ENCODE measurements around the gene GYG1.

Gene GYG1

DNA sequence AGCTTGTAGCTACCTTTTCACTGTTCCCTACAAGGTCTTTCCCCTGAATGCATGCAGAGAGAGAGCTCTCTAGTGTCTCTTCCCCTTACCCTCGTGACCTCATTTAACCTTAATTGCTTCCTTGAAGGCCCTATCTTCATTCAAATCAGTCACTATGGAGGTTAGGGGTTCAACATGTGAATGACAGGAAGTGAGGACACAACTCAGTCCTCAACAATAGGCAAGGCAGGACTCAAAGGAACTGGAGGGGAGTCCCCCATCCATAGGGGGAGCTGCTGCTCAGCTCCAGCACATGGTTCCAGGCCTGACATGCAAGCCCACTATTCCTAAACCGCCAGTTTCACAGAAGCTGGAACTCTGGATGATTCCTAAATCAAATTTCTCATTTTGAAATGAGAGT, 33.8 kb upstream of the GYG1 start:
- no peak overlapping the region for H3K4me3 ChIP-seq (ENCODE audit: insufficient read depth, low read depth, low read length, poor library complexity, severe bottlenecking)
- DNase-seq, result no peak
- no peak overlapping the region for H3K27ac ChIP-seq (ENCODE audit: insufficient read depth, low read length, poor library complexity, severe bottlenecking)
- H3K9me3 ChIP-seq (ENCODE audit: control insufficient read depth, low read length), result no peaks in the 10 kb centered on the region
- no peaks in the 10 kb centered on the region for H3K27me3 ChIP-seq (replicated peaks; ENCODE audit: control insufficient read depth, insufficient read depth, low read length, poor library complexity, severe bottlenecking)
- H3K36me3 ChIP-seq (ENCODE audit: control insufficient read depth, insufficient read depth, low read length), result no peaks in the 10 kb centered on the region
- no peaks in the 10 kb centered on the region for H3K4me1 ChIP-seq (ENCODE audit: control insufficient read depth, insufficient read depth, low read length, poor library complexity, severe bottlenecking)

DNA sequence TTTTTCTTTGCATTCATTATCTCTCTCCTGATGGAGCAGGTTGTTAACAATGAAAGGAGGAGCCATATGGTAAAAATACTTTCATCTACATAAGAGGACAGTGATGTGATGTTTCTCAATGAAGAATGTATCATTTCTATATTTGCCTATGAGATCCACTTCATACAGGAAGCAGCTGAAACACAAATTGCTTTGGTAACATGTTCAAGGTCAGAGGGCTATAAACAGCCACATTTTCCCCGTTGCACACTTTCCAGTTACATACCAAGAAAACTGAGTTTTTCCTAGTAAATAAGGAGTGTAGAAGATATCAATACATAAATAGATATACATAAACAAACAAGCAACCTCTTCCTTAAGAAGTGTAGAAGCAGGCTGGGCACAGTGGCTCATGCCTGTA, 32.6 kb upstream of the GYG1 start:
- H3K36me3 ChIP-seq (ENCODE audit: control insufficient read depth, insufficient read depth, low read length), result no peaks in the 10 kb centered on the region
- no peaks in the 10 kb centered on the region for H3K9me3 ChIP-seq (ENCODE audit: control insufficient read depth, low read length)
- H3K27ac ChIP-seq (ENCODE audit: insufficient read depth, low read length, poor library complexity, severe bottlenecking), result no peak overlapping the region
- H3K4me3 ChIP-seq (ENCODE audit: insufficient read depth, low read depth, low read length, poor library complexity, severe bottlenecking), result no peak overlapping the region
- H3K4me1 ChIP-seq (ENCODE audit: control insufficient read depth, insufficient read depth, low read length, poor library complexity, severe bottlenecking), result no peaks in the 10 kb centered on the region
- H3K27me3 ChIP-seq (replicated peaks; ENCODE audit: control insufficient read depth, insufficient read depth, low read length, poor library complexity, severe bottlenecking), result no peaks in the 10 kb centered on the region
- DNase-seq, result no peak

DNA sequence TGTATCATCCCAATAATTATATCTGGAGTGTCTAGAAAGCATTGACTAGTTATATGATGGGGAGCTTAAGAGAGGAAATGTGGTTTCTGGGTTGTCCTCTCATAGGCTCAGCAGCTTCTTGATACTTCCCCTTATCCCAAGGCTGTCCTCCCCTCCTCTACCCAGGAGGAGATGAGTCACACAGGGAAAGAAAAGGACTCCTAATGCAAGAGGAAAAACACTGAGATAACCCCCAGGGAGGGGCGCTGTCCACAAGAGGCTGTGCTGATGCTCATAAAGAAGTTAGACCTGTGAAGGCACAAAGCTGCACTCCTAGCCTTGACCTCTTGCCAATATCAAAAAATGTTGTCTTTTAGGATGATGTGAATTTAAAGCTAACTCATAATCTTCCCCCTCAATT, 28.8 kb upstream of the GYG1 start:
- H3K27me3 ChIP-seq (replicated peaks; ENCODE audit: control insufficient read depth, insufficient read depth, low read length, poor library complexity, severe bottlenecking), result no peaks in the 10 kb centered on the region
- no peaks in the 10 kb centered on the region for H3K36me3 ChIP-seq (ENCODE audit: control insufficient read depth, insufficient read depth, low read length)
- no peaks in the 10 kb centered on the region for H3K4me1 ChIP-seq (ENCODE audit: control insufficient read depth, insufficient read depth, low read length, poor library complexity, severe bottlenecking)
- no peaks in the 10 kb centered on the region for H3K9me3 ChIP-seq (ENCODE audit: control insufficient read depth, low read length)
- no peak overlapping the region for H3K4me3 ChIP-seq (ENCODE audit: insufficient read depth, low read depth, low read length, poor library complexity, severe bottlenecking)
- no peak for DNase-seq
- H3K27ac ChIP-seq (ENCODE audit: insufficient read depth, low read length, poor library complexity, severe bottlenecking), result no peak overlapping the region

DNA sequence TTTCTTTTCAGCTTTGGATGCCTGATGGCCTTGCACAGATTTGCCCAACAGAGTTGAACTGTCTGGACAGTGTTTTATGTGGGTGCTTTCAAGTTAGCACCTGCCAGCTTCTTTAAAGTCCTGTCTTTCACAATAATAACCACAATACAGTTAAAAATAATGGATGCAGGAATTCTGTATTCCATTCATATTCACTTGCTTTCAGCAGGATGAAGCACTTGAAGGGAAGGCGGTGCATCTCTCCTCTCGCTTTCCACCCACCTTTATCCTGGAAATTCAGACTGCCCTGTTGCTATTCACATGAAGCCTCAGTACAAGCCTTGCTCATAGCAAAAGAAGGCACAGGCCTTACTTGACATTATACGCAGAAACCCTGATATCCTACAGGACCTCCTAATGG, 26.5 kb upstream of the GYG1 start:
- Histone ChIP-seq H3K27ac (ENCODE audit: insufficient read depth, low read length, poor library complexity, severe bottlenecking) (no peak overlapping the region), H3K4me1 (ENCODE audit: control insufficient read depth, insufficient read depth, low read length, poor library complexity, severe bottlenecking) (no peaks in the 10 kb centered on the region), H3K9me3 (ENCODE audit: control insufficient read depth, low read length) (no peaks in the 10 kb centered on the region), H3K4me3 (ENCODE audit: insufficient read depth, low read depth, low read length, poor library complexity, severe bottlenecking) (no peak overlapping the region), H3K36me3 (ENCODE audit: control insufficient read depth, insufficient read depth, low read length) (no peaks in the 10 kb centered on the region), H3K27me3 (replicated peaks; ENCODE audit: control insufficient read depth, insufficient read depth, low read length, poor library complexity, severe bottlenecking) (no peaks in the 10 kb centered on the region)
- DNase-seq, result no peak

DNA sequence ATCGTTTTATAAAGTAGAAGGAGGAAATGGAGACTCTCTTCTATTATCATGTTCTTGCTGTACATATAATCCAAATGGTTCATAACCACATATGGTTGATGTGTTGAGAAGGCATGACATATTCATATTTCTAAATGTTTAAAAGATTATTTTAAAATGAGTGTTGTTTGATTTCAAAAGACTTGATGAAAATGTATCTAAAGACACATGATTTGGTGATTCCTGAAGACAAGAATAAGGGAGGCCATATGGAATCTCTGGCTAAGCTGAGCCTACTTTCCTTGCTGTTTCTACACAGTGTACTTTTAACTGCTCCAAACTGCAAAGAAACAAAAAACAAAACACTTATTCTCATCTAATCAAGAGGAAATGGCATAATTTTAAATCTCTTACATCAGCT, 23.0 kb upstream of the GYG1 start:
- DNase-seq, result no peak
- no peak overlapping the region for H3K4me3 ChIP-seq (ENCODE audit: insufficient read depth, low read depth, low read length, poor library complexity, severe bottlenecking)
- H3K9me3 ChIP-seq (ENCODE audit: control insufficient read depth, low read length), result no peaks in the 10 kb centered on the region
- H3K4me1 ChIP-seq (ENCODE audit: control insufficient read depth, insufficient read depth, low read length, poor library complexity, severe bottlenecking), result no peaks in the 10 kb centered on the region
- H3K27ac ChIP-seq (ENCODE audit: insufficient read depth, low read length, poor library complexity, severe bottlenecking), result no peak overlapping the region
- H3K36me3 ChIP-seq (ENCODE audit: control insufficient read depth, insufficient read depth, low read length), result no peaks in the 10 kb centered on the region
- no peaks in the 10 kb centered on the region for H3K27me3 ChIP-seq (replicated peaks; ENCODE audit: control insufficient read depth, insufficient read depth, low read length, poor library complexity, severe bottlenecking)

DNA sequence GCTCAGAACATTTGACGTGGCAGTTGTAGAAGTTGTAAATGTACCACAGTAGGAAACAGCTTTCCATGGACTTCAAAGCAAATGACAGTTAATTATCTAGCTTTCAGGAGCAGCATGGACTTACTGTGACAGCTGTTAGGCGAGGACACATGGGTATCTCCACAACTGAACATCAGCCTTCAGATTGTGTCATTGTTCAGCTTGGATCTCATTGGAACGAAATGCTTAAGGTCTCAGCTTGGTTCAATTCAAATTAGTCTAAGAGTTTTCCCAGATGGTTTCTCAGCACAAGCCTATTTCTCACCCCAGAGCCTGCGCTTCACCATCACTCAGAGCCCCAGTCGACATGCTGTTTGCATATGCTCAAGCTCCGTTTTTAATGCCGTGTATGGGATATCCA, 21.1 kb upstream of the GYG1 start:
- DNase-seq, result no peak

DNA sequence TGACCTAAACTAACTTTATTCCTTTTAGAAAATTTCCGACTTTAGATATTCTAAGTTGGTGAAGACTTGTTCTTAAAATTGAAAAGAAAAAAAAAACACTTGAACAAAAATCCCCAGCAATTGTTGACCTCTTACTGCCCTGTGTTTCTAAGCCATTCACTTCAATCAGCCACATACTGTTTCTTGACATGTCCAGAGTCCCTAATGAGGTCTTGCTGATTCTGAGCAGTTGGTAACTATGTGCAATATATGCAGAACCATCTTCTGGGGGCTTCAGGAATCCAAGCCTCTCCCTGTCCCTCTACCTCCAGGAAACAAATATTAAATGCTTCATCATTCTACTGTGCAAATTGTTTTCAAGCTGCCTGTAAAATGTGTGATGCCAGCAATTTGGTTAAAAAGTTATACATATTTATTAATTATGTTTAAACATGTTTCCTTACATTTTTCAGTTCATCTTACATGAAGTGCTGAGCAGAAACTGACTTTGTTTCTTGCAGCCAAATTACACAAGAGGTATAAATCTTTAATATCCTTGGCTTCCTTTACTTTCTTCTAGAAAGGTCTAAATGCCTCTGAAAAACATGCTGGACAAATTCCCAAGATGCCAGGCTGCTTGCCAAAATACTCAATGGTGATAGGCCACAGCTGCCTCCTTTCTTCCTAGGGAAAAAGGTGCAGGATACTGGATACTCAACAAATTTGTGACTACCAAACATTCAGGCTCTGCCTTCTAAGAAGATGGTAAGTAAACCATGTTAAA, 19.8 kb upstream of the GYG1 start:
- H3K27me3 ChIP-seq (replicated peaks; ENCODE audit: control insufficient read depth, insufficient read depth, low read length, poor library complexity, severe bottlenecking), result no peaks in the 10 kb centered on the region
- no peaks in the 10 kb centered on the region for H3K4me1 ChIP-seq (ENCODE audit: control insufficient read depth, insufficient read depth, low read length, poor library complexity, severe bottlenecking)
- H3K36me3 ChIP-seq (ENCODE audit: control insufficient read depth, insufficient read depth, low read length), result no peaks in the 10 kb centered on the region
- H3K27ac ChIP-seq (ENCODE audit: insufficient read depth, low read length, poor library complexity, severe bottlenecking), result no peak overlapping the region
- no peaks in the 10 kb centered on the region for H3K9me3 ChIP-seq (ENCODE audit: control insufficient read depth, low read length)
- DNase-seq, result no peak
- H3K4me3 ChIP-seq (ENCODE audit: insufficient read depth, low read depth, low read length, poor library complexity, severe bottlenecking), result no peak overlapping the region

More for the DNA sequence above, 21.1 kb upstream of the GYG1 start:
- Histone ChIP-seq H3K27ac (ENCODE audit: insufficient read depth, low read length, poor library complexity, severe bottlenecking) (no peak overlapping the region), H3K4me1 (ENCODE audit: control insufficient read depth, insufficient read depth, low read length, poor library complexity, severe bottlenecking) (no peaks in the 10 kb centered on the region), H3K36me3 (ENCODE audit: control insufficient read depth, insufficient read depth, low read length) (no peaks in the 10 kb centered on the region), H3K27me3 (replicated peaks; ENCODE audit: control insufficient read depth, insufficient read depth, low read length, poor library complexity, severe bottlenecking) (no peaks in the 10 kb centered on the region), H3K4me3 (ENCODE audit: insufficient read depth, low read depth, low read length, poor library complexity, severe bottlenecking) (no peak overlapping the region), H3K9me3 (ENCODE audit: control insufficient read depth, low read length) (no peaks in the 10 kb centered on the region)

DNA sequence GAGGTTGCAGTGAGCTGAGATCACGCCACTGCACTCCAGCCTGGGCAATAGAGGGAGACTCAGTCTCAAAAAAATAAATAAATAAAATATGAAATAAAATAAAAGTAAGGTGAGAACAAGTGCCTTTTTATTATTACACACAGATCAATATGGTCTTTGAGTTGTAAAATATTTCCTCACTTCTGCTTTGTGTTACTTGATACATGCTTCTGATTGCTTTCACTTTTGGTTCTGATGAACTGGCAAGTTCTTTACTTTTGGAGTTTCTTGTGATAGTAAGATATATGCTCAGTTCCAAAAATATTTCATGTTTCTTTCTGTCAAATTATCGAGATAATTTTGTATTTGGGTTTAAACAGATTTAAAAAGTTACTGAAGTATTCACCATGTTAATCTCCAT, 16.6 kb upstream of the GYG1 start:
- H3K4me1 ChIP-seq (ENCODE audit: control insufficient read depth, insufficient read depth, low read length, poor library complexity, severe bottlenecking), result no peaks in the 10 kb centered on the region
- no peaks in the 10 kb centered on the region for H3K27me3 ChIP-seq (replicated peaks; ENCODE audit: control insufficient read depth, insufficient read depth, low read length, poor library complexity, severe bottlenecking)

DNA sequence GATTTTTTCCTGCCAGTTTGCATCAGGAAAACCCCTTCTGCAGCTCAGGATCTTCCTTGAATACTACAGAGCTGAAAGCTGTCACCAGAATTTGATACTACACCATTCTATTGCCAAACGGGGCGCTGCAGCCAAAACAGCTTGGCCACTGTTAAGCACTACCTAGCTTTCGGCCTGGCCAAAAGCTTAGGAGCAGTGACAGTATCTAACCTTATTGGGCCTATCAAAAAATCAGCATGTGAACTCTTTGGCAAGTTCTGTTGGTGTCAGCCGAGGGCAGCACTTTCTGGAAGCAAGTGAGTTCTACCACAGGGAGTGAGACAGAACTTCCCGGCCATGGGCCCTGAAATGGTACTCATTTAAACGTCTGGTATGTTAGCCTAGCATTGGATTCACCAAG, 16.1 kb upstream of the GYG1 start:
- no peaks in the 10 kb centered on the region for H3K4me1 ChIP-seq (ENCODE audit: control insufficient read depth, insufficient read depth, low read length, poor library complexity, severe bottlenecking)
- no peak for DNase-seq
- no peak overlapping the region for H3K27ac ChIP-seq (ENCODE audit: insufficient read depth, low read length, poor library complexity, severe bottlenecking)
- H3K9me3 ChIP-seq (ENCODE audit: control insufficient read depth, low read length), result no peaks in the 10 kb centered on the region
- H3K4me3 ChIP-seq (ENCODE audit: insufficient read depth, low read depth, low read length, poor library complexity, severe bottlenecking), result no peak overlapping the region
- no peaks in the 10 kb centered on the region for H3K27me3 ChIP-seq (replicated peaks; ENCODE audit: control insufficient read depth, insufficient read depth, low read length, poor library complexity, severe bottlenecking)
- H3K36me3 ChIP-seq (ENCODE audit: control insufficient read depth, insufficient read depth, low read length), result no peaks in the 10 kb centered on the region

More for the DNA sequence above, 16.6 kb upstream of the GYG1 start:
- Histone ChIP-seq H3K9me3 (ENCODE audit: control insufficient read depth, low read length) (no peaks in the 10 kb centered on the region), H3K27ac (ENCODE audit: insufficient read depth, low read length, poor library complexity, severe bottlenecking) (no peak overlapping the region), H3K36me3 (ENCODE audit: control insufficient read depth, insufficient read depth, low read length) (no peaks in the 10 kb centered on the region), H3K4me3 (ENCODE audit: insufficient read depth, low read depth, low read length, poor library complexity, severe bottlenecking) (no peak overlapping the region)
- no peak for DNase-seq

DNA sequence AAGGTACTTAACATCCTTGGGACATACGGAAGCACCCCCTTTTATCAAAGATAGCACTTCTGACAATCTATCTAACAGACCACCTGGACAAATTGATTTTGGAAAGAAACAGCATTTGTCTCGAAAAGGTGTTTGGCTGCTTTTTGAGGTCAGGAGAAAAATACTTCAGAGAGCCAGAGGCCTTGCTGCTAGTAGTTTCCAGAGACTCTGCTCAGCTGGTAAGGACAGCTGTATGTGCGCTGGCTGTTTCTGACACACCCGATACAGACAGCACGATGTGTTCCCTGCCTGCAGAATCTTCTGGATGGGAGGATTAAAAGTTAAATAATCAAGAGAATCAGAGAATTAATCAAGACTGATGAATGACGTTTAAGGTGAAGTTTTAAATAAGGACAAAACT, 15.6 kb upstream of the GYG1 start:
- Histone ChIP-seq H3K27ac (ENCODE audit: insufficient read depth, low read length, poor library complexity, severe bottlenecking) (no peak overlapping the region), H3K4me1 (ENCODE audit: control insufficient read depth, insufficient read depth, low read length, poor library complexity, severe bottlenecking) (no peaks in the 10 kb centered on the region), H3K9me3 (ENCODE audit: control insufficient read depth, low read length) (no peaks in the 10 kb centered on the region), H3K36me3 (ENCODE audit: control insufficient read depth, insufficient read depth, low read length) (no peaks in the 10 kb centered on the region), H3K27me3 (replicated peaks; ENCODE audit: control insufficient read depth, insufficient read depth, low read length, poor library complexity, severe bottlenecking) (no peaks in the 10 kb centered on the region), H3K4me3 (ENCODE audit: insufficient read depth, low read depth, low read length, poor library complexity, severe bottlenecking) (no peak overlapping the region)
- DNase-seq, result no peak

All from effector memory CD4-positive, alpha-beta T cell (primary cell).